Mesothelial cell of epicardium (in vitro differentiated cells): ENCODE measurements around the gene ETDC. TPM values are rescaled to one million over a fixed set of nuclear protein-coding genes. Genes with fewer than 3 reads are reported as not detected.

Experiments used
- DNase-seq, 2 experiments: peaks; one replicate each; pipeline ENCODE4 v3.0.0; 2021; ENCODE audit warnings: low spot score in 2 of 2; ENCODE audit not compliant: unreplicated experiment in 2 of 2
- H3K27ac Mint-ChIP-seq: 2 replicates; pipeline ENCODE4 v1.8.0; 2021; ENCODE audit warnings: mixed read lengths
- H3K27me3 Mint-ChIP-seq: 2 replicates; pipeline ENCODE4 v1.8.0; 2021; ENCODE audit warnings: low read depth, mixed read lengths
- H3K36me3 Mint-ChIP-seq: 2 replicates; pipeline ENCODE4 v1.8.0; 2021; ENCODE audit warnings: mixed read lengths
- H3K4me1 Mint-ChIP-seq: 2 replicates; pipeline ENCODE4 v1.8.0; 2021; ENCODE audit warnings: mixed read lengths
- H3K4me3 Mint-ChIP-seq: 2 replicates; pipeline ENCODE4 v1.8.0; 2021; ENCODE audit warnings: mild to moderate bottlenecking, moderate library complexity, mixed read lengths
- H3K9me3 Mint-ChIP-seq: 2 replicates; pipeline ENCODE4 v1.8.0; 2021; ENCODE audit warnings: mixed read lengths
- total RNA-seq: library from RNA; stranded (reverse); gene quantifications from 3 replicates; pipeline ENCODE4 v1.2.1, GENCODE V29; 2021
- TF ChIP-seq, protein P1 (sequence below): fragments of 200-600 bp; sonication (generic); IDR thresholded peaks from one replicate; pipeline ENCODE4 v1.5.0; 2021; ENCODE audit warnings: antibody characterized with exemption; ENCODE audit not compliant: unreplicated experiment

The ETDC gene
- total RNA-seq, 1 donor from 2014 or later, result not detected

- no peak overlapping the region for H3K4me3 Mint-ChIP-seq
Measured at GRCh38 chrX:135330706-135331105, 21.4 kb downstream of the ETDC start.

GRCh38 chrX:135331525-135331924 lies 22.2 kb downstream of the ETDC start:
- no peak for DNase-seq
- H3K27me3 Mint-ChIP-seq, result no peaks in the 10 kb centered on the region
- H3K36me3 Mint-ChIP-seq, result peaks cover 5% of the 10 kb centered on the region
- H3K4me3 Mint-ChIP-seq, result no peak overlapping the region
- peaks cover 40% of the 10 kb centered on the region for H3K9me3 Mint-ChIP-seq
- TF ChIP-seq, protein P1, sequence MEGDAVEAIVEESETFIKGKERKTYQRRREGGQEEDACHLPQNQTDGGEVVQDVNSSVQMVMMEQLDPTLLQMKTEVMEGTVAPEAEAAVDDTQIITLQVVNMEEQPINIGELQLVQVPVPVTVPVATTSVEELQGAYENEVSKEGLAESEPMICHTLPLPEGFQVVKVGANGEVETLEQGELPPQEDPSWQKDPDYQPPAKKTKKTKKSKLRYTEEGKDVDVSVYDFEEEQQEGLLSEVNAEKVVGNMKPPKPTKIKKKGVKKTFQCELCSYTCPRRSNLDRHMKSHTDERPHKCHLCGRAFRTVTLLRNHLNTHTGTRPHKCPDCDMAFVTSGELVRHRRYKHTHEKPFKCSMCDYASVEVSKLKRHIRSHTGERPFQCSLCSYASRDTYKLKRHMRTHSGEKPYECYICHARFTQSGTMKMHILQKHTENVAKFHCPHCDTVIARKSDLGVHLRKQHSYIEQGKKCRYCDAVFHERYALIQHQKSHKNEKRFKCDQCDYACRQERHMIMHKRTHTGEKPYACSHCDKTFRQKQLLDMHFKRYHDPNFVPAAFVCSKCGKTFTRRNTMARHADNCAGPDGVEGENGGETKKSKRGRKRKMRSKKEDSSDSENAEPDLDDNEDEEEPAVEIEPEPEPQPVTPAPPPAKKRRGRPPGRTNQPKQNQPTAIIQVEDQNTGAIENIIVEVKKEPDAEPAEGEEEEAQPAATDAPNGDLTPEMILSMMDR, result no peak
- H3K27ac Mint-ChIP-seq, result peak overlapping the region; percentile 89
- H3K4me1 Mint-ChIP-seq, result peaks cover 20% of the 10 kb centered on the region

More at GRCh38 chrX:135330706-135331105, 21.4 kb downstream of the ETDC start:
- no peak for DNase-seq
- Mint-ChIP-seq H3K36me3 (peaks cover 7% of the 10 kb centered on the region), H3K4me1 (peaks cover 19% of the 10 kb centered on the region), H3K27me3 (no peaks in the 10 kb centered on the region), H3K27ac (peak overlapping the region; percentile 82), H3K9me3 (peaks cover 40% of the 10 kb centered on the region)
- TF ChIP-seq, protein P1, result no peak

GRCh38 chrX:135340831-135341230 lies 31.6 kb downstream of the ETDC start:
- Mint-ChIP-seq H3K4me3 (peak overlapping the region; percentile 96), H3K36me3 (no peaks in the 10 kb centered on the region), H3K27me3 (no peaks in the 10 kb centered on the region), H3K27ac (peak overlapping the region; percentile 13), H3K4me1 (peaks cover 47% of the 10 kb centered on the region), H3K9me3 (peaks cover 10% of the 10 kb centered on the region)
- no peak for DNase-seq
- TF ChIP-seq, protein P1, result no peak

DNA sequence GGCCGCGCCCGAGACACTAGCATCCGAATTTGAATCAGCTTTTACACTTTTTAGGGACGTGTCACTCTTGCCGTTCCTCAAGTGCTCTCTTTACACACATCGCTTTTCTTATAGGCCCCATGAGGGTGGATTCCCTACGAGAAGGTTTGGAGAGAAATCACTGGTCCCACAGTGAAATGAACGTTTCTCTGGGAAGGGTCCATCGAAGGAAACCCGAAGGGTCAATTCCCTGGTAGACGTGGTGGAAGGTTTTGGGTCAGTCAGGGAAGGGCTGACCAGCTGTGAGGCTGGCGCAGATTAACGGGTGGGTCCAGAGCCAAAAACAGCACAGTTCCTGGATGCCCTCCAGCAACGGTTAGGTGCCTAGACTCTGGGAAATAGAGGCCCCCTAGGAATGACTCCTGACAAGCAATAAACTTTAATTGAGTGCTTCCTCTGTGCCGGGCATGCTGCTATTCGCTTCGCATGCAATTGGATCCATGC lies 35.9 kb downstream of the ETDC start:
- peaks cover 37% of the 10 kb centered on the region for H3K4me1 Mint-ChIP-seq
- TF ChIP-seq, protein P1, result no peak
- peaks cover 5% of the 10 kb centered on the region for H3K36me3 Mint-ChIP-seq
- H3K27me3 Mint-ChIP-seq, result no peaks in the 10 kb centered on the region
- peak overlapping the region; percentile 92 for H3K27ac Mint-ChIP-seq
- H3K9me3 Mint-ChIP-seq, result peaks cover 16% of the 10 kb centered on the region
- DNase-seq, result no peak
- peak overlapping the region; percentile 96 for H3K4me3 Mint-ChIP-seq

DNA sequence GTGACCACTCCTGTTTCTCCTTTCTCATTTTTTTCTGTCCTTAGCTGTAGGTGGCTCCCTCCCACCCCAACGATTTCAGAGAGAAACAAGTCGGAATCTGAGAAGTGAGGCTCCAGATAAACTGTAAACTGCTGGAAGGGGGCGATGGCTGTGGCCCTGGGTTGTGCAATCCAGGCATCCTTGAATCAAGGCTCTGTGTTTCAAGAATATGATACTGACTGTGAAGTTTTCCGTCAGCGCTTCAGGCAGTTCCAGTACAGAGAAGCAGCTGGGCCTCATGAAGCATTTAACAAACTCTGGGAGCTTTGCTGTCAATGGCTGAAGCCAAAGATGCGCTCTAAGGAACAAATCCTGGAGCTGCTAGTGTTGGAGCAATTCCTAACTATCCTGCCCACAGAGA lies 37.7 kb downstream of the ETDC start:
- TF ChIP-seq, protein P1, result no peak
- H3K27me3 Mint-ChIP-seq, result no peaks in the 10 kb centered on the region
- no peak overlapping the region for H3K27ac Mint-ChIP-seq
- H3K9me3 Mint-ChIP-seq, result peaks cover 22% of the 10 kb centered on the region
- DNase-seq, result no peak
- H3K4me3 Mint-ChIP-seq, result no peak overlapping the region
- peaks cover 19% of the 10 kb centered on the region for H3K4me1 Mint-ChIP-seq
- H3K36me3 Mint-ChIP-seq, result peaks cover 16% of the 10 kb centered on the region
